ENCODE data around the gene ATP8B4.

The ATP8B4 gene

DNA sequence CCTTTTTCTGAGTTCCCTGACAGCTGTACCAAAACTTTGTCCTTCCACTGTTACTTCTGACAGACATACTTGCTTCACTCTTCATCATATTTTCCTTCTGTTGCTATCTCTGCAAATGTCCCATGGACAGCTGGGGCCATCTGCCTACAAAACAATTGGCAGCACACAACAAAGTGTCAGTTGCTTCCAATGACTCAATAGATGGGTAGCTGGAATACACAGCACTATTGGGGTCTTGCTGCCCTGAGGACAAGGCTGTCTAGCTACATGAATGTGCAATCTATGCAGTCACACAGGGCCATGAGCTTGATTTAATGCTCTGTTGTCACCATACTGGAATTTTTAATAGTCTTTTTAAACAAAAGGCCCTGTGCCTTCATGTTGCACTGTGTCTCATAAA lies 305.4 kb downstream of the ATP8B4 start:
- no peak for DNase-seq (ENCODE audit: low read depth)
- TF ChIP-seq, protein P1, sequence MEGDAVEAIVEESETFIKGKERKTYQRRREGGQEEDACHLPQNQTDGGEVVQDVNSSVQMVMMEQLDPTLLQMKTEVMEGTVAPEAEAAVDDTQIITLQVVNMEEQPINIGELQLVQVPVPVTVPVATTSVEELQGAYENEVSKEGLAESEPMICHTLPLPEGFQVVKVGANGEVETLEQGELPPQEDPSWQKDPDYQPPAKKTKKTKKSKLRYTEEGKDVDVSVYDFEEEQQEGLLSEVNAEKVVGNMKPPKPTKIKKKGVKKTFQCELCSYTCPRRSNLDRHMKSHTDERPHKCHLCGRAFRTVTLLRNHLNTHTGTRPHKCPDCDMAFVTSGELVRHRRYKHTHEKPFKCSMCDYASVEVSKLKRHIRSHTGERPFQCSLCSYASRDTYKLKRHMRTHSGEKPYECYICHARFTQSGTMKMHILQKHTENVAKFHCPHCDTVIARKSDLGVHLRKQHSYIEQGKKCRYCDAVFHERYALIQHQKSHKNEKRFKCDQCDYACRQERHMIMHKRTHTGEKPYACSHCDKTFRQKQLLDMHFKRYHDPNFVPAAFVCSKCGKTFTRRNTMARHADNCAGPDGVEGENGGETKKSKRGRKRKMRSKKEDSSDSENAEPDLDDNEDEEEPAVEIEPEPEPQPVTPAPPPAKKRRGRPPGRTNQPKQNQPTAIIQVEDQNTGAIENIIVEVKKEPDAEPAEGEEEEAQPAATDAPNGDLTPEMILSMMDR (IDR thresholded peaks at IDR 0.05; ENCODE audit: low read depth, low read length): no peak
- no peak for TF ChIP-seq POLR2A (IDR thresholded peaks at IDR 0.05; ENCODE audit: extremely low read depth, insufficient read length)
- TF ChIP-seq, protein P2, sequence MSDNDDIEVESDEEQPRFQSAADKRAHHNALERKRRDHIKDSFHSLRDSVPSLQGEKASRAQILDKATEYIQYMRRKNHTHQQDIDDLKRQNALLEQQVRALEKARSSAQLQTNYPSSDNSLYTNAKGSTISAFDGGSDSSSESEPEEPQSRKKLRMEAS (IDR thresholded peaks at IDR 0.05; ENCODE audit: low read depth, low read length): no peak
- no peak for TF ChIP-seq MYC (IDR thresholded peaks at IDR 0.05; ENCODE audit: low read depth, low read length)
- no peak overlapping the region for H3K4me3 ChIP-seq (ENCODE audit: low read depth, low read length)

- TF ChIP-seq, protein P2 (IDR thresholded peaks at IDR 0.05; ENCODE audit: low read depth, low read length): no peak
- TF ChIP-seq, protein P1 (IDR thresholded peaks at IDR 0.05; ENCODE audit: low read depth, low read length): no peak
- no peak for TF ChIP-seq POLR2A (IDR thresholded peaks at IDR 0.05; ENCODE audit: extremely low read depth, insufficient read length)
- TF ChIP-seq MYC (IDR thresholded peaks at IDR 0.05; ENCODE audit: low read depth, low read length): no peak
- DNase-seq (ENCODE audit: low read depth): no peak
- H3K4me3 ChIP-seq (ENCODE audit: low read depth, low read length): no peak overlapping the region
Measured at GRCh38 chr15:49810720-49811119, 308.3 kb downstream of the ATP8B4 start.

GRCh38 chr15:49809894-49810609 lies 309.0 kb downstream of the ATP8B4 start:
- DNase-seq (ENCODE audit: low read depth): no peak

DNA sequence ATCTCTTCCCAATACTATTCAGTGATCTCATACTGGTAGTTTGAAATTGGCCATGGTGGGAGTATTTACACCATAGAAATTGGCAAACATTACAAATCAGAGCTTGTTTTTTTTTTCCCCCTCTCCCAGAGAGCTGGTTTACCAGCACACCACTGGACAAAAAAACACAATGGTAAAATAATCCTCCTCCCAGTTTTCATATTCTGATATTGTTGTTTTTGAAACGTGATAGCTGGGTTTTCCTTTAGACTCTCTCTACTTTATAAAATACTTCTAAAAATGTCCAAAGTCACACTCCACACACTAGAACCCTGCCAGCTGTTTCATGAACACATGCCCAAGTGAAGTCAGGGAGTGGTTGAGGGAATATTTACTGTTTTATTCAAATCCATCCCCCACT lies 310.7 kb downstream of the ATP8B4 start:
- TF ChIP-seq MYC (IDR thresholded peaks at IDR 0.05; ENCODE audit: low read depth, low read length) (no peak), POLR2A (IDR thresholded peaks at IDR 0.05; ENCODE audit: extremely low read depth, insufficient read length) (no peak)
- TF ChIP-seq, protein P2 (IDR thresholded peaks at IDR 0.05; ENCODE audit: low read depth, low read length): no peak
- TF ChIP-seq, protein P1 (IDR thresholded peaks at IDR 0.05; ENCODE audit: low read depth, low read length): no peak
- no peak overlapping the region for H3K4me3 ChIP-seq (ENCODE audit: low read depth, low read length)
- DNase-seq (ENCODE audit: low read depth): no peak

More at GRCh38 chr15:49809894-49810609, 309.0 kb downstream of the ATP8B4 start:
- TF ChIP-seq MYC (IDR thresholded peaks at IDR 0.05; ENCODE audit: low read depth, low read length): no peak
- TF ChIP-seq, protein P1 (IDR thresholded peaks at IDR 0.05; ENCODE audit: low read depth, low read length): no peak
- TF ChIP-seq, protein P2 (IDR thresholded peaks at IDR 0.05; ENCODE audit: low read depth, low read length): no peak
- no peak for TF ChIP-seq POLR2A (IDR thresholded peaks at IDR 0.05; ENCODE audit: extremely low read depth, insufficient read length)
- no peak overlapping the region for H3K4me3 ChIP-seq (ENCODE audit: low read depth, low read length)

All from NB4 (cell line).